NK-92 (cell line): ENCODE measurements around the gene MELK.

Source experiments
- DNase-seq: peaks from one replicate; lab custom pipeline; 2025; ENCODE audit not compliant: unreplicated experiment; lab: John Stamatoyannopoulos, UW

Gene MELK

GRCh38 chr9:36665921-36666431 lies 93.3 kb downstream of the MELK start:
- DNase-seq, result no peak

GRCh38 chr9:36671561-36671960 lies 98.9 kb downstream of the MELK start:
- DNase-seq, result no peak

GRCh38 chr9:36676091-36676490 lies 103.4 kb downstream of the MELK start:
- DNase-seq, result no peak

- DNase-seq, result no peak
These were observed 104.2 kb downstream of the MELK start for GRCh38 chr9:36676778-36677485.

- DNase-seq, result no peak
These were observed 104.9 kb downstream of the MELK start for GRCh38 chr9:36677611-36678010.

GRCh38 chr9:36679710-36680109 lies 107.0 kb downstream of the MELK start:
- no peak for DNase-seq

GRCh38 chr9:36686471-36686870 lies 113.8 kb downstream of the MELK start:
- no peak for DNase-seq

- no peak for DNase-seq
These were observed 117.9 kb downstream of the MELK start for GRCh38 chr9:36690412-36691168.

GRCh38 chr9:36691671-36692070 lies 119.0 kb downstream of the MELK start:
- DNase-seq, result no peak

GRCh38 chr9:36698984-36699383 lies 126.3 kb downstream of the MELK start:
- DNase-seq, result no peak

- no peak for DNase-seq
These were observed 131.5 kb downstream of the MELK start for GRCh38 chr9:36704148-36704547.

GRCh38 chr9:36713515-36714490 lies 141.1 kb downstream of the MELK start:
- no peak for DNase-seq

GRCh38 chr9:36716496-36716895 lies 143.8 kb downstream of the MELK start:
- no peak for DNase-seq

- no peak for DNase-seq
These were observed 144.6 kb downstream of the MELK start for GRCh38 chr9:36717276-36717675.

- DNase-seq, result no peak
These were observed 145.9 kb downstream of the MELK start for GRCh38 chr9:36718612-36719011.

- no peak for DNase-seq
These were observed 147.3 kb downstream of the MELK start for GRCh38 chr9:36720043-36720442.

GRCh38 chr9:36721846-36722588 lies 149.3 kb downstream of the MELK start:
- no peak for DNase-seq

GRCh38 chr9:36725777-36726356 lies 153.2 kb downstream of the MELK start:
- DNase-seq, result no peak
